ENCODE measurements around the gene LMBR1L. TPM values are rescaled to one million over a fixed set of nuclear protein-coding genes. Genes with fewer than 3 reads are reported as not detected.
A peak's percentile ranks its signal among the peaks of the same experiment; 100 is the strongest.

Gene LMBR1L
- polyA plus RNA-seq, 1 donor from 2014 or later: 344 TPM

DNA sequence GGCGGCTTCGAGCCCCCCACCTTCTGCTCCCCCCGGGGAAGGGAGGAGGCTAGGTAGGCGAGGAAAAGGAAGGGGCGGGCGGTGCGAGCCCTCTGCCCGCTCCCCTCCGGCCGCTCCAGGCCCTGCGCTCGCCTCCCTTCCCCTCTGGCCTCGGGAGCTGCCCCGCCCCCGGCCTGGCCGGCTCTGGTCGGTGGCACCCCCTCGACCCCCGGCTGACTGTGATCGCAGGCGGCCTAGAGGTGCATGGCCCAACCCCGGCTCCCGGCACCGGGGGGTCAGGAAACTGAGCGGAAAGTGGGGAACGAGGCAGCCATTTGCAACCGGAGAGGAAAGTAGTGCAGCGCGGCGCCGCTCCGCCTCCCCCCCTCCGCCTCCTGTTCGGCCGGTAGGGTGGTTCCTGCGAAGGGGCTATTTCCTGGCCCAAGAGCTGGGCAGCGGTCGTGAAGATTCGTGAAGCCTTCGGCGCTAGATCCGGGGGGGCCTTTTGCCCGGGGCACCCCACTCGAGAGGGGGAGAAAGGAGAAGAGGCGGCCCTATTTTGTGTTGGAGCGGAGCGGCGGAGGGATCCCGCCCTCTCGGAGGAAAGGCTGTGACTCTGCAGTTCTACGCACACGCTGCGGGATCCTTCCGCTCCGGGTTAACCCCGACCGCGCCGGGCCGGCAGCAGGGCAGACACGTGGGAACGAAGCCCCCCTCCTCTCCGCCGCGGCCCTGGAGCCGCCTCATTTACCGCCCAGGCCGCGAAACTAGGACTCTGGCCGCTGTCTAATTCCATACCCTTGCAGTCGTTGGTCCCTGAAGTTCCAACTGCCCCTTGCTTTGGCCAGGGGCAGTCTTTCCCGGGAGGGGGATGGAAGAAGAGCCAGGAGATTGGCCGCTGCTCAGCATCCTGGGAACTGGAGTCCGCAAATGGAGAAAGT, 50.1 kb downstream of the LMBR1L start, which contains the start of gene KMT2D:
TSS of gene KMT2D (minus strand) at position 558 of the 920 bp plus-strand sequence. CDS start 5,470 bp downstream, outside the sequence.
- Histone ChIP-seq H3K79me2 (replicated peaks; ENCODE audit: insufficient read depth, low read length) (peaks cover 47% of the 10 kb centered on the region), H3K9me3 (ENCODE audit: low read length) (no peaks in the 10 kb centered on the region), H3K36me3 (ENCODE audit: insufficient read depth, low read length) (no peaks in the 10 kb centered on the region), H3K27me3 (ENCODE audit: insufficient read depth, low read depth, low read length) (no peaks in the 10 kb centered on the region), H3K27ac (ENCODE audit: low read length) (peak within 1 kb of the TSS; percentile 97), H2AFZ (ENCODE audit: low read depth, low read length) (peak within 1 kb of the TSS; percentile 98), H3K9me2 (ENCODE audit: insufficient read depth, low read length) (no peaks in the 10 kb centered on the region), H3K9ac (ENCODE audit: low read length) (peak within 1 kb of the TSS; percentile 99), H3K4me2 (ENCODE audit: low read length) (peak within 1 kb of the TSS; percentile 97), H3F3A (ENCODE audit: insufficient read depth, low read length, poor library complexity, severe bottlenecking) (no peaks in the 10 kb centered on the region), H3K4me3 (ENCODE audit: low read length) (peak within 1 kb of the TSS; percentile 97), H4K20me1 (ENCODE audit: insufficient read depth) (peaks cover 27% of the 10 kb centered on the region)
- TF ChIP-seq MXI1 (conservative IDR thresholded peaks at IDR 0.05; ENCODE audit: poor library complexity, severe bottlenecking) (peak; percentile 94), EZH2 (IDR thresholded peaks at IDR 0.05; ENCODE audit: borderline replicate concordance, insufficient read depth, low read length, poor library complexity, severe bottlenecking) (no peak), SMC3 (conservative IDR thresholded peaks at IDR 0.05; ENCODE audit: poor library complexity) (peak; percentile 55), EP300 (conservative IDR thresholded peaks at IDR 0.05; ENCODE audit: poor library complexity, severe bottlenecking) (peak; percentile 80), TAF1 (IDR thresholded peaks at IDR 0.05; ENCODE audit: low read depth) (peak; percentile 98), POLR2AphosphoS5 (IDR thresholded peaks at IDR 0.05) (peak; percentile 89), RAD21 (conservative IDR thresholded peaks at IDR 0.05) (peak; percentile 17)
- TF ChIP-seq, protein P1, sequence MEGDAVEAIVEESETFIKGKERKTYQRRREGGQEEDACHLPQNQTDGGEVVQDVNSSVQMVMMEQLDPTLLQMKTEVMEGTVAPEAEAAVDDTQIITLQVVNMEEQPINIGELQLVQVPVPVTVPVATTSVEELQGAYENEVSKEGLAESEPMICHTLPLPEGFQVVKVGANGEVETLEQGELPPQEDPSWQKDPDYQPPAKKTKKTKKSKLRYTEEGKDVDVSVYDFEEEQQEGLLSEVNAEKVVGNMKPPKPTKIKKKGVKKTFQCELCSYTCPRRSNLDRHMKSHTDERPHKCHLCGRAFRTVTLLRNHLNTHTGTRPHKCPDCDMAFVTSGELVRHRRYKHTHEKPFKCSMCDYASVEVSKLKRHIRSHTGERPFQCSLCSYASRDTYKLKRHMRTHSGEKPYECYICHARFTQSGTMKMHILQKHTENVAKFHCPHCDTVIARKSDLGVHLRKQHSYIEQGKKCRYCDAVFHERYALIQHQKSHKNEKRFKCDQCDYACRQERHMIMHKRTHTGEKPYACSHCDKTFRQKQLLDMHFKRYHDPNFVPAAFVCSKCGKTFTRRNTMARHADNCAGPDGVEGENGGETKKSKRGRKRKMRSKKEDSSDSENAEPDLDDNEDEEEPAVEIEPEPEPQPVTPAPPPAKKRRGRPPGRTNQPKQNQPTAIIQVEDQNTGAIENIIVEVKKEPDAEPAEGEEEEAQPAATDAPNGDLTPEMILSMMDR (IDR thresholded peaks at IDR 0.05; ENCODE audit: poor library complexity, severe bottlenecking): peak; percentile 61
- TF ChIP-seq, protein P2, sequence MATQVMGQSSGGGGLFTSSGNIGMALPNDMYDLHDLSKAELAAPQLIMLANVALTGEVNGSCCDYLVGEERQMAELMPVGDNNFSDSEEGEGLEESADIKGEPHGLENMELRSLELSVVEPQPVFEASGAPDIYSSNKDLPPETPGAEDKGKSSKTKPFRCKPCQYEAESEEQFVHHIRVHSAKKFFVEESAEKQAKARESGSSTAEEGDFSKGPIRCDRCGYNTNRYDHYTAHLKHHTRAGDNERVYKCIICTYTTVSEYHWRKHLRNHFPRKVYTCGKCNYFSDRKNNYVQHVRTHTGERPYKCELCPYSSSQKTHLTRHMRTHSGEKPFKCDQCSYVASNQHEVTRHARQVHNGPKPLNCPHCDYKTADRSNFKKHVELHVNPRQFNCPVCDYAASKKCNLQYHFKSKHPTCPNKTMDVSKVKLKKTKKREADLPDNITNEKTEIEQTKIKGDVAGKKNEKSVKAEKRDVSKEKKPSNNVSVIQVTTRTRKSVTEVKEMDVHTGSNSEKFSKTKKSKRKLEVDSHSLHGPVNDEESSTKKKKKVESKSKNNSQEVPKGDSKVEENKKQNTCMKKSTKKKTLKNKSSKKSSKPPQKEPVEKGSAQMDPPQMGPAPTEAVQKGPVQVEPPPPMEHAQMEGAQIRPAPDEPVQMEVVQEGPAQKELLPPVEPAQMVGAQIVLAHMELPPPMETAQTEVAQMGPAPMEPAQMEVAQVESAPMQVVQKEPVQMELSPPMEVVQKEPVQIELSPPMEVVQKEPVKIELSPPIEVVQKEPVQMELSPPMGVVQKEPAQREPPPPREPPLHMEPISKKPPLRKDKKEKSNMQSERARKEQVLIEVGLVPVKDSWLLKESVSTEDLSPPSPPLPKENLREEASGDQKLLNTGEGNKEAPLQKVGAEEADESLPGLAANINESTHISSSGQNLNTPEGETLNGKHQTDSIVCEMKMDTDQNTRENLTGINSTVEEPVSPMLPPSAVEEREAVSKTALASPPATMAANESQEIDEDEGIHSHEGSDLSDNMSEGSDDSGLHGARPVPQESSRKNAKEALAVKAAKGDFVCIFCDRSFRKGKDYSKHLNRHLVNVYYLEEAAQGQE (IDR thresholded peaks at IDR 0.05; ENCODE audit: borderline replicate concordance): peak; percentile 97

DNA sequence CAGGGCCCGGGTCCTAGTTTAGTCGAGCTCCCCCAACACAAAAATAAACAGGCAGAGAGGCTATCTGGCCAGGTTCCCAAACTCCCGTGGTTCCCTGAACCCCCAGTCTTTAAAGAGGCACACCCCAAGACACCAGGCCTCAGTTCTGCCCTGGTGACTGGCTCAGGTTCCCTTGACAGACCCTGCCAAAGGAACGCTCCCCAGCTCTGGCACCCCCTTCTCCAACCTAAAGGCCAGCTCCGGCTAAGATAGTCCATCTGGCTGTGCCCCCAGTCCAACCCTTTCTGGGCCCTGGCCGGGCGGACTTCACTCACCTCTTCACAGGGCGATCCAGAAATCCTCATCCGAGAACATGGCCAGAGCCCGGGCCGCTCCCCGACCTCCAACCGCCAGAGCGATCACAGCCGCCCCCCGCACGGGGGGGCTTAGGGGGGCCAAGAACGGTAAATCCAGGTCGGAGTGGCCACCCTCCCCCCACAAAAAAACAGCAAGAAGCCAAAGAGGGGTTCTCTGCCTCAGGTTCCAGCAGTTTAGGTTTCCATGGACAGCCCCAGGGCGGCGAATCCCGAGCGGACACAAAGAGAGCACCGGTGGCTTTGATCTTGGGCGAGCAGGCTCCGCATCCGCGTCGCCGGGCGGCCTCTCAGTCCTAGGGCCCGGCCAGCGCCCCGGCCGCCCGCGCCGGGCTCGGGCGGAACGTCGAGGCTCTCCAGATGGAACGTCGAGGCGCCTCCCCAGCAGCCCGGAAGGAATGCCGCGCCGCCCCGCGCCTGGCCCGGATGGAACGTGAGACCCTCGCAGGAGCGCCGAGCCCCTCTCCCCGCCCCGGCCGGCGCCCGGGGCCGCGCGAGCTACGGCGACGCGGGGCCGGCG, 51.1 kb downstream of the LMBR1L start:
- no peak overlapping the region for H2AFZ ChIP-seq (ENCODE audit: low read depth, low read length)
- H3K9me3 ChIP-seq (ENCODE audit: low read length): no peaks in the 10 kb centered on the region

More for the DNA sequence above, 51.1 kb downstream of the LMBR1L start:
- Histone ChIP-seq H3F3A (ENCODE audit: insufficient read depth, low read length, poor library complexity, severe bottlenecking) (no peaks in the 10 kb centered on the region), H3K4me3 (ENCODE audit: low read length) (peak overlapping the region; percentile 97), H3K9ac (ENCODE audit: low read length) (peak overlapping the region; percentile 99), H3K4me2 (ENCODE audit: low read length) (peak overlapping the region; percentile 97), H3K27ac (ENCODE audit: low read length) (peak overlapping the region; percentile 97), H3K79me2 (replicated peaks; ENCODE audit: insufficient read depth, low read length) (peaks cover 57% of the 10 kb centered on the region), H3K9me2 (ENCODE audit: insufficient read depth, low read length) (no peaks in the 10 kb centered on the region), H3K36me3 (ENCODE audit: insufficient read depth, low read length) (no peaks in the 10 kb centered on the region), H4K20me1 (ENCODE audit: insufficient read depth) (peaks cover 28% of the 10 kb centered on the region), H3K27me3 (ENCODE audit: insufficient read depth, low read depth, low read length) (no peaks in the 10 kb centered on the region)
- TF ChIP-seq MXI1 (conservative IDR thresholded peaks at IDR 0.05; ENCODE audit: poor library complexity, severe bottlenecking) (no peak), EP300 (conservative IDR thresholded peaks at IDR 0.05; ENCODE audit: poor library complexity, severe bottlenecking) (no peak), RAD21 (conservative IDR thresholded peaks at IDR 0.05) (no peak), SMC3 (conservative IDR thresholded peaks at IDR 0.05; ENCODE audit: poor library complexity) (no peak), EZH2 (IDR thresholded peaks at IDR 0.05; ENCODE audit: borderline replicate concordance, insufficient read depth, low read length, poor library complexity, severe bottlenecking) (no peak), POLR2AphosphoS5 (IDR thresholded peaks at IDR 0.05) (no peak), TAF1 (IDR thresholded peaks at IDR 0.05; ENCODE audit: low read depth) (no peak)
- TF ChIP-seq, protein P1 (IDR thresholded peaks at IDR 0.05; ENCODE audit: poor library complexity, severe bottlenecking): no peak
- TF ChIP-seq, protein P2 (IDR thresholded peaks at IDR 0.05; ENCODE audit: borderline replicate concordance): no peak

All from neural cell (in vitro differentiated cells).